Measurements from ENCODE around the gene CYB561D1.

DNA sequence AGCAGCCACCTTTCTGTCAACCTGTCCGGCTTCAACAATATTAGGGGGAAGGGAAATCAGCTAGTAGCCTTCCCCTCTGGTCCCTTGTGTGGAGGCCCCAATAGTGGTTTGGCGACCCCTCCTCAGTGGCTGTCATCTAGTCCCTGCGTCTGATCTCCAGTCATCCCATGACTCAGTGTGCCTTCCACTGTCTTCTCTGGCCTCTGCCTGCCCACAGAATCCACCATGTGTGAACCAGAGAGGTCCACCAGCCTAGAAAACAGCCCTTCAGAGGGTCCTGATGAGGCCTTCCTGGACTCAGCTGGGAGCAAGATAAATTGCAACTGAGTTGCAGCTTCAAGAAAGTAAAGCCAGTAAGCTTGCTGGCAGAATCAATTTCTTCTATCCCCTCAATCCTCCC, 14.0 kb upstream of the CYB561D1 start:
- TF ChIP-seq, protein P1, sequence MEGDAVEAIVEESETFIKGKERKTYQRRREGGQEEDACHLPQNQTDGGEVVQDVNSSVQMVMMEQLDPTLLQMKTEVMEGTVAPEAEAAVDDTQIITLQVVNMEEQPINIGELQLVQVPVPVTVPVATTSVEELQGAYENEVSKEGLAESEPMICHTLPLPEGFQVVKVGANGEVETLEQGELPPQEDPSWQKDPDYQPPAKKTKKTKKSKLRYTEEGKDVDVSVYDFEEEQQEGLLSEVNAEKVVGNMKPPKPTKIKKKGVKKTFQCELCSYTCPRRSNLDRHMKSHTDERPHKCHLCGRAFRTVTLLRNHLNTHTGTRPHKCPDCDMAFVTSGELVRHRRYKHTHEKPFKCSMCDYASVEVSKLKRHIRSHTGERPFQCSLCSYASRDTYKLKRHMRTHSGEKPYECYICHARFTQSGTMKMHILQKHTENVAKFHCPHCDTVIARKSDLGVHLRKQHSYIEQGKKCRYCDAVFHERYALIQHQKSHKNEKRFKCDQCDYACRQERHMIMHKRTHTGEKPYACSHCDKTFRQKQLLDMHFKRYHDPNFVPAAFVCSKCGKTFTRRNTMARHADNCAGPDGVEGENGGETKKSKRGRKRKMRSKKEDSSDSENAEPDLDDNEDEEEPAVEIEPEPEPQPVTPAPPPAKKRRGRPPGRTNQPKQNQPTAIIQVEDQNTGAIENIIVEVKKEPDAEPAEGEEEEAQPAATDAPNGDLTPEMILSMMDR (optimal IDR thresholded peaks at IDR 0.05 in 1 of 3, IDR thresholded peaks at IDR 0.05 in 1 of 3, conservative IDR thresholded peaks at IDR 0.05 in 1 of 3; ENCODE audit: extremely low read depth in 1 of 3, insufficient read depth in 2 of 3, low read length in 3 of 3): no peak
- no peak for TF ChIP-seq EZH2 (IDR thresholded peaks at IDR 0.05; ENCODE audit: low read length)

Data from keratinocyte (primary cell).